GM12892 (cell line): ENCODE measurements around the gene KRT32.

ENCODE experiments used
- POLR2A ChIP-seq: IDR thresholded peaks from 2 replicates; pipeline ENCODE4 v1.6.1; 2011; ENCODE audit warnings: low read depth, low read length, control low read depth
- POLR2AphosphoS5 ChIP-seq: IDR thresholded peaks from 2 replicates; pipeline ENCODE4 v1.6.1; 2011; ENCODE audit warnings: low read depth, low read length, control low read depth

- TF ChIP-seq POLR2AphosphoS5 (no peak), POLR2A (no peak)
Observed at GRCh38 chr17:41468346-41468745, 1.2 kb upstream of the KRT32 start.
